Mononuclear cell (primary cell): Measurements from ENCODE around the gene HIPK1. TPM values are rescaled to one million over a fixed set of nuclear protein-coding genes. Genes with fewer than 3 reads are reported as not detected.
A peak's percentile ranks its signal among the peaks of the same experiment; 100 is the strongest.

Experiments used
- H3K27me3 ChIP-seq: 2 replicates; pipeline ENCODE4 v1.6.0; 2011; ENCODE audit warnings: low read length, control low read depth; ENCODE audit not compliant: insufficient read depth
- H3K4me1 ChIP-seq: 2 replicates; pipeline ENCODE4 v1.5.1; 2011; ENCODE audit warnings: mild to moderate bottlenecking, low read length, control low read depth; ENCODE audit not compliant: insufficient read depth
- H3K4me3 ChIP-seq: 2 replicates; pipeline ENCODE4 v1.5.1; 2011; ENCODE audit warnings: mild to moderate bottlenecking, low read length, moderate library complexity
- H3K9me3 ChIP-seq: 2 replicates; pipeline ENCODE4 v1.5.1; 2011; ENCODE audit warnings: low read depth, mild to moderate bottlenecking, control low read depth, low read length
- total RNA-seq: library from RNA; depleted of rRNA; stranded (reverse); fragments of >200 nt; gene quantifications from one replicate; pipeline ENCODE4 v1.2.3, GENCODE V29; 2012

Gene HIPK1
- total RNA-seq, result 99.5 TPM

DNA sequence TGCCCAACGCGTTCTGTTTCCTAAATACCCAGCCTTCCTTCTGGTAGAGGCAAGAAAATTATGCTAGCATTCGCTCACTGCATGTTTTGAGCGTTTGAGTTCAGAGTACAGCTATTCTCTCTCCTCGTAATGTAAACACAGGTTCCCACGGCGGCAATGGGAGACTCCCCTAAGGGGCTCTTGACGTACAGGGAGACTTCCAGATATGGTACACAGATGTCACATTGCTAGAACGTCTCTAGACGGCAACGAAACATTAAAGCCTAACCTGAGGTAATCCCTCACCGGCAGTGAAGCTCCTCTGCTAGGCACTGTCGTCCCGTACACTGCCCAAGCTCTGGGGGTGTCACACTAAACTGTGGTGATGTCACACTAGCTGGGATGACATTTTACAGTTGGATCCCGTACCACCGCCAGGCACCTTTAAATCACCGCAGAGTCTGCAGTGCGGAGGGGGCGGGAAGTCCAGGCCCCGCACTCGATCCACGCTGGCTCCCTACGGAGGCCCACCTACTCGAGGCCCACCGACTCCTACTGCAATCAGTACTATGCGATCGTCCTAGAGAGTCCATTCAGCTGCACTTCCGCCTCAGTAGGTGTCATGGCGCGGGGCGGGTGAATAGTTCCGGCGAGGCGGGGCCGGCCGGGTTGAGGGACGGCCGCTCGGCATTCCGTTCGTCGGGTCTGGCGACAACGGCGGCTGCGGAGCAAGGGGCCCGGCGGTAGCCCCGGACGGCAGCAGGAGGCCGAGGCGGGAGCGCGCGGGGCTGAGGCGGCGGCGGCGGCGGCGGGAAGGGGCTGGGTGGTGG lies at the start of gene HIPK1:
HIPK1 (plus strand) TSS at position 384 of the 809 bp plus-strand sequence.
- peak within 1 kb of the TSS; percentile 89 for H3K4me3 ChIP-seq
- no peaks in the 10 kb centered on the region for H3K27me3 ChIP-seq
- H3K4me1 ChIP-seq, result peaks cover 45% of the 10 kb centered on the region
- no peaks in the 10 kb centered on the region for H3K9me3 ChIP-seq

DNA sequence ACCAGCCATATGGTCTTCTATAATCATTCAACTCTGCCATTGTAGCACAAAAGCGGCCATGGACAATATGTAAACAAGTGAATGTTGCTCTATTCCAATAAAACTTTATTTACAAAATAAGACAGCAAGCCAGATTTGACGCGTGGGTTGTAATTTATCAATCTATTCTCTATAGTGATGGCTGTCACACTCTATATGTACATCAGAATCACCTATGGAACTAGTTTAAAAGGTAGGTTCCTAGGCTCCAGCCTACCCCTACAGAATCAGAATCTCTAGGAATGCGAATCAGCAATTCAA lies 49.4 kb upstream of the HIPK1 start:
- Histone ChIP-seq H3K9me3 (no peaks in the 10 kb centered on the region), H3K27me3 (no peaks in the 10 kb centered on the region), H3K4me3 (no peak overlapping the region), H3K4me1 (peaks cover 36% of the 10 kb centered on the region)

DNA sequence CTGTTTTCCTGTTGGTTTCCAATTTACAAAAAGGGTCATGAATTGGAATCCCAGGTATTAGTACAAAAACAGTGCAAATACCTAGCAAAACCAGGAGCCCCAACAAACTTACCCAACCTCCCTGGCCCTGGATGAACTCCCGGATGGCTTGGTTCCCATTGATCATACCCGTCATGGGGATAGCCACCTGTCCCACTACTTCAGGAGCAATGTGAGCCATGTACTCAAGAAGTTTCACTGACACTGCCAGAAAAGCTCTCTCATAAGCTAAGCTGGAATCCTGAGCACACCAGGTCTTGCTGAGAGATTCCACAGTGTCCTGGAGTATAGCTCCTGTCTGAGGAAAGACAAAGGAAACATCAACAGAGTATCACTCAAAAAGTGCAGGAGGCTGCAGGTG lies 47.5 kb upstream of the HIPK1 start:
- Histone ChIP-seq H3K4me1 (peaks cover 25% of the 10 kb centered on the region), H3K4me3 (no peak overlapping the region), H3K27me3 (no peaks in the 10 kb centered on the region), H3K9me3 (no peaks in the 10 kb centered on the region)

DNA sequence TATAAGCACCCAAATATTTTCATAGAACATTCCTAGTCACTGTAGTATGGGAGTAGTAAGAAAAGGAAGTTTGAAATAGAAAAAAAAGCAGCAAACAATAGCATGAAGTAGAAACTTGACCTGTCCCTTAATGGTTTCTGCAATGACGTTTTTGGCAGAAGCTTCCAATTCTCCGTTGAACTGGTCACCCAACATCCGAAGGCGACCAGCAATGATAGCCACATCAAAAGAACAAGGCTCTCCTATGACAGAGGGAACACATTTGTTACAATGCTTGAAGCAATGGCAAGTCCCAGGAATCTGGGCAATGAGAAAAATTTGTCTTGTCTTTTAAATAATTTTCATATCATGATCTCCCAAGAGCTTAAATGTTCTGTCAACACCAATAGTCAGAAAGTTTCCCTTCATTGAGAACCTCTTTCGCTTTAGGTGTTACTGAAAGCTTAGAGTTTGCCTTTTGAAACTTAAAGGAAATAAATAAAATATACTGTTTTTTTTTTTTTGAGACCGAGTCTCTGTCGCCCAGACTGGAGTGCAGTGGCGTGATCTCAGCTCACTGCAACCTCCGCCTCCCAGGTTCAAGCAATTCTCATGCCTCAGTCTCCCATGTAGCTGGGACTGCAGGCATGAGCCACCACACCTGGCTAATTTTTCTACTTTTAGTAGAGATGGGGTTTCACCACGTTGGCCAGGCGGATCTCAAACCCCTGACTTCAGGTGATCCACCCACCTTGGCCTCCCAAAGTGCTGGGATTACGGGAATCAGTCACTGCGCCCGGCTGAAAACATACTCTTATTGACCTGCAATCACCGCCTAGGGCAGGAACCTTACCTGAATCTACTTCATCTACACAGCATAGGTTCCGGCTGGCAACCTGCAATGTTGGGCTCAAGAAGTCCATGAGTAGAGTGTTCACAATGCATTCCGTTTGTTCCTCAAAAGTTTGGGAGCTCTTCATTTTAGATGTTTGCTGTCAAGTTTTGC lies 42.4 kb upstream of the HIPK1 start:
- H3K9me3 ChIP-seq, result no peaks in the 10 kb centered on the region
- H3K27me3 ChIP-seq, result no peaks in the 10 kb centered on the region
- H3K4me3 ChIP-seq, result no peak overlapping the region
- H3K4me1 ChIP-seq, result peaks cover 19% of the 10 kb centered on the region

DNA sequence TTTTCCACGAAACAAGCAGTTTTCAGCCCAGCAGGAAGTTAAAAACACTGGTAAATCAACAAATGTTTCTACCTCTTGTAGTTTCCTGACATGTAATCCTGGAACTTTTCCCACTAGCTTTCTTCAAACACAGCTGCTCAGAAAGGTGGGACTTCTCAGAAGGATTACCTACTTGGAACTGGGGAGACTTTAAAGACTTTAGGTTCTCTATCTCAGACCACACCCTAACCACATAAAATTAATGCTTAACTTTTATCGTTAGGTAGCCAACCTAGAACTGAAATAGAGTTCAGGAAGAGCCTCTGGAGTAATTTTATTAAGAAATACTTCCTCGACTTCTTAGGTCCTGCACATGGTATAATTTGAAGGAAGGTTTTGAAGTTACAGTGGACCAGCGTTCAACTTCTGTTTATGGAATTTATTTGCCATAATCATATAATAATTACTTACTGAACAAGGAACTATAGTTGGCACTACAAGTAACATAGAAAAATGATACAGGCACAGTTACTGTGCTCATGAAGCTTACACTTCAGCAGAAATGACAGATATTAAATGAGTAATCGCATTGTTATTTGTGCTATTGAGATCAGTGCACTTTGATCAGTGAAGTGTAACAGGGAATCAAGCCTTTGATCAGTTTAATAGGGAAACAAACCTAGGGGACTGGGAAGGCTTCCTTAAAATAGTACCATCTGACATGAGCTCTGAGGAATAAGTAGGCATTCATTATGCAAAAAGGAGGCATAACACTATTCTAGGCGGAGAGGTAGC lies 41.5 kb upstream of the HIPK1 start, which contains the start of gene BCL2L15:
BCL2L15 (minus strand) TSS at position 180 of the 774 bp plus-strand sequence. CDS start 206 bp downstream, outside the sequence.
- Histone ChIP-seq H3K27me3 (no peaks in the 10 kb centered on the region), H3K9me3 (no peaks in the 10 kb centered on the region), H3K4me3 (no peak within 1 kb of the TSS), H3K4me1 (peaks cover 19% of the 10 kb centered on the region)

DNA sequence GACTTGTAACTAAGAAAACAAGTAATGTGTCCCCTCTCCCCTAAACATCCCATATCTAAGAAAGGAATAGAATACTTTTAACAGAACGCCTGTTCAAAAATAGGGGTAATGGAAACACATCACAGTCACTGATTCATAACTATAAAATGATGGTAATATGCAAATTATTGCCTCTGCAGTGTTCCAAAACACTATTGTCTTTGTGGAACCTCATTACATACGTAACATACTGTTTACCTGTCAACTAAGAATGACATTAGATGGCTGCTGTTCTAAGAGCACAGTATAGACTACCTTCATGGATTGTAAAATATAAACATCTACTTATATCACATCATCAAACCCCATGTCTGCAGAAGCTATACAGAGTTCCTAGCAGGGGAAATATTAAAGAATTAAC lies 38.3 kb upstream of the HIPK1 start:
- Histone ChIP-seq H3K4me1 (peaks cover 15% of the 10 kb centered on the region), H3K27me3 (no peaks in the 10 kb centered on the region), H3K4me3 (no peak overlapping the region), H3K9me3 (no peaks in the 10 kb centered on the region)

DNA sequence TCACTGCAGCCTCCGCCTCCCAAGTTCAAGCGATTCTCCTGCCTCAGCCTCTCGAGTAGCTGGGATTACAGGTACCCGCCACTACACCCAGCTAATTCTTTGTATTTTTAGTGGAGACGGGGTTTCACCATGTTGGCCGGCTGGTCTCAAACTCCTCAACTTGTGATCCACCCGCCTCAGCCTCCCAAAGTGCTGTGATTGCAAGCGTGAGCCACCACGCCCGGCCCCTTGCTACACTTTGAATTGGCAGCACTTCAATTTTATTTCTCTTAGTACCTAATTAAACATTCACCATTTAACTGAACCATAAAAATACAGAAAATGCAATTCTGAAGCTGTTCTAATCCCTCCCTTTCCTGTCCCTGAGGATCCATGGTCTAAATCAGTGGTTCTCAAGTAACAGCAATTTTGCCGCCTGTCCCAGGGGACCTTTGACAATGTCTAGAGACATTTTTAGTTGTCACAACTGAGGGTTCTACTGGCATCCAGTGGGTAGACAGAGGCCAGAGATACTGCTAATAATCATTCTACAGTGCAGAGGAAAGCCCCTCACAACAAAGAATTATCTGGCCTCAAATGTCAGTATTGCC lies 37.4 kb upstream of the HIPK1 start:
- H3K9me3 ChIP-seq, result no peaks in the 10 kb centered on the region
- peaks cover 14% of the 10 kb centered on the region for H3K4me1 ChIP-seq
- no peaks in the 10 kb centered on the region for H3K27me3 ChIP-seq
- no peak overlapping the region for H3K4me3 ChIP-seq

DNA sequence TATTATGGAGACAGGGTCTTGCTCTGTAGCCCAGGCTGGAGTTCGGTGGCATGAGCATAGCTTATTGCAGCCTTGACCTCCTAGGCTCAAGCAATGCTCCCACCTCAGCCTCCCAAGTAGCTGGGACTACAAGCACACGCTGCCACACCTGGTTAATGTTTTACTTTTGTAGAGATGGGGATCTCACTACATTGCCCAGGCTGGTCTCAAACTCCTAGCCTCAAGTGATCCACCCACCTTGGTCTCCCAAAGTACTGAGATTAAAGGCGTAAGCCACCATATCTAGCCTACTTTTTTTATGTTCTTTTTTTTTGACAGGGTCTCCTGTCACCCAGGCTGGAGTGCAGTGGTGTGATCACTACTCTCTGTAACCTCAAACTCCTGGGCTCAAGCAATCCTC lies 35.9 kb upstream of the HIPK1 start:
- Histone ChIP-seq H3K27me3 (no peaks in the 10 kb centered on the region), H3K4me1 (peaks cover 3% of the 10 kb centered on the region), H3K4me3 (no peak overlapping the region), H3K9me3 (no peaks in the 10 kb centered on the region)

DNA sequence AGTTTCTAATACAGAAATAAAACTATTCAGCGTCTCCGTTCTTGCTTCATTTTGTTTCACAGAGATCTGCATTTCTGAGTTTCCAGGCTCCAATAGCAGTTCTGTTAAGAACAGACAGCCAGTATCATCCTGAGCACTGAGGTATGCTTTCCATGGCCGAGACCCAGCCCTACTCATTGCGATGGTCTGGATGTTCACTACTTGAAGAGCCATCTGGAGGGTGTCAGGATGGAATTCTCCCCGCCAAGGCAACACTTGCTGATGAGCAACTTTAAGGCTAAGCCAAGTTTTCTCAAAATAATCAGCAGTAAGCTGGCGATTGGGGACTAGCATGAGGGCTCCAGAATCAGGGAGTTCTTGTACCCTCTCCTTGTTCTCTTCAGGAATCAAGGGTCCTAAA lies 34.0 kb upstream of the HIPK1 start:
- Histone ChIP-seq H3K4me1 (peaks cover 8% of the 10 kb centered on the region), H3K9me3 (no peaks in the 10 kb centered on the region), H3K27me3 (no peaks in the 10 kb centered on the region), H3K4me3 (no peak overlapping the region)

DNA sequence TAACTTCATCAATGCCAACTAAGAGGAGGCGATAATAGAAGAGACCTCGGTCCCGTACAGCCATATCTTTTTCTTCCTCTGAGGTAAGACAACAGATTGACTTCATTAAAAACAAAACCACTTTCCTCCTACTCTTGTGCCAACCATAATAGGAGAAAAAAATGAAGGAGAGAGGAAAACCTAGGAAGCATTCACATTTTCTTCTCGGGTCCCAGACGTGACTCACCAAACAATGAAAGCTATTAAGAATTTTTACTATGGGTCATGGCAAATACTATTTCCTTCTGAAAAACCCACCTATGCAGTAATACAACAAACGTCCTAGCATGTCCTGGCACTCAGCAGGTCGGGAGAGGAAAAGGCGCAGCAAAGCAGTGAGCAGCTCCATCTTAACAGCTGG lies 33.2 kb upstream of the HIPK1 start:
- H3K4me1 ChIP-seq, result peaks cover 8% of the 10 kb centered on the region
- no peaks in the 10 kb centered on the region for H3K9me3 ChIP-seq
- no peaks in the 10 kb centered on the region for H3K27me3 ChIP-seq
- no peak overlapping the region for H3K4me3 ChIP-seq

DNA sequence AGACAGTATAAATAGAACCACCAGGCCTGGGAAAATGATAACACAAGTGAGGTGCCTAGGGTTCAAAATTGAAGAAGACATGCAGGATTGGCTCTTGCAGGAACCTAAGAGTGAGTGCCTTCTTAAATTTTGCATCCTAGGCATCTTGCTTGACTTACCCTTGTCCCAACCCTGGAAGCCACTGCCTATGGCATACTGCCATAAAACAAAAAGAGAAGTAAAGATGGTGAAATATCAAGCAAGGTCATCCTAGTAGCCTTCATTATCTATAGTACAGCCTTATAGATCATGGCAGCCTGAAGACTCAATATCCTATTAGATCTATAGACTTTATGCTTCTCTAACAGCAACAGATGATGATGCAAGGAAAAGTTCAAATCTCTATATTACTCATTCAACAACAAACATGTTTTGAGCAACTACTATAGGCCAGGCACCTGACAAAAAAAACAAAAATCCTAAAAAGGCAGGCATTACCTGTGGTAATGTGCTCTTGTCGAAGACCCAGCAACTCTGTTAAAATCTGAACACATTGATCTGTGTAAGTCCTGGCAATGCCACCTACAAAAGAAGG lies 30.8 kb upstream of the HIPK1 start:
- no peaks in the 10 kb centered on the region for H3K9me3 ChIP-seq
- H3K27me3 ChIP-seq, result no peaks in the 10 kb centered on the region
- H3K4me3 ChIP-seq, result no peak overlapping the region
- H3K4me1 ChIP-seq, result peaks cover 30% of the 10 kb centered on the region

DNA sequence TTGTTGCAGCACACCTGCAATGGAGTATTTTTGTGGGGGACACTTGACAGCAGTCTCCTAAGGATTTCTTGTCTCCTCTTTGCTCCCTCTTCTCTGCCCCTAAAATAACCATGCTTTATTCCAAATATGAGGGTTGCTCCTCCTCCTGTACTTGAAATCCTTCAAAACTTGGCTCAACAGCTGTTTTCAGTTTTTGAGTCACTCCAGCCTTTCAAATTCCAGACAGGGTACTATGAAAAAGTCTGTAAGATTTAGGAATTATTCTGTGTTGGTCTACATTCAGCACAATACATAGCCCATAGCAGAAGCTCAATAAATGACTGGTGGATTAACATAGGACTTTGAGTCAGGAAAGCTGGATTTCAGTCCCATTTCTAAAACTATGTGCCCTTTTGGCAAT lies 30.0 kb upstream of the HIPK1 start:
- peaks cover 38% of the 10 kb centered on the region for H3K4me1 ChIP-seq
- no peaks in the 10 kb centered on the region for H3K9me3 ChIP-seq
- no peak overlapping the region for H3K4me3 ChIP-seq
- no peaks in the 10 kb centered on the region for H3K27me3 ChIP-seq

DNA sequence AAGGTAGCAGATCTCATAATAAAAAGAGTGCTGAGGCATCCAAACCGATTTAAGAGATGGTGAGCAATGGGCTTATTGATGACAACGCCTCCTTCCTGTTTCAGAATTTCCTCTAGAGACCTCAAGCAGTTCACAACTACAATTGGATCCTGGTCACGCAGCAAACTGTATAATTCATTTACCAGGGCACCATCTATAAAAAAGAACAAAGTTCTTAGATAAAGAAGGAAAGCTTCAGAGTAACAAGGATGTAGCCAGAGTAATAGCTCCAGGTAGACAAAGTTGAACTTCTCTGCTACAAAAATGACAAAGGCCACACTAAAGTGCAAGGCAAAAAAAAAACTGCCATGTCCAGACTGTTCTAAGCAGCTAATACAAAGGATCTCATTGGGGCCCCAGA lies 27.9 kb upstream of the HIPK1 start:
- Histone ChIP-seq H3K9me3 (no peaks in the 10 kb centered on the region), H3K4me3 (no peak overlapping the region), H3K4me1 (peaks cover 50% of the 10 kb centered on the region), H3K27me3 (no peaks in the 10 kb centered on the region)

DNA sequence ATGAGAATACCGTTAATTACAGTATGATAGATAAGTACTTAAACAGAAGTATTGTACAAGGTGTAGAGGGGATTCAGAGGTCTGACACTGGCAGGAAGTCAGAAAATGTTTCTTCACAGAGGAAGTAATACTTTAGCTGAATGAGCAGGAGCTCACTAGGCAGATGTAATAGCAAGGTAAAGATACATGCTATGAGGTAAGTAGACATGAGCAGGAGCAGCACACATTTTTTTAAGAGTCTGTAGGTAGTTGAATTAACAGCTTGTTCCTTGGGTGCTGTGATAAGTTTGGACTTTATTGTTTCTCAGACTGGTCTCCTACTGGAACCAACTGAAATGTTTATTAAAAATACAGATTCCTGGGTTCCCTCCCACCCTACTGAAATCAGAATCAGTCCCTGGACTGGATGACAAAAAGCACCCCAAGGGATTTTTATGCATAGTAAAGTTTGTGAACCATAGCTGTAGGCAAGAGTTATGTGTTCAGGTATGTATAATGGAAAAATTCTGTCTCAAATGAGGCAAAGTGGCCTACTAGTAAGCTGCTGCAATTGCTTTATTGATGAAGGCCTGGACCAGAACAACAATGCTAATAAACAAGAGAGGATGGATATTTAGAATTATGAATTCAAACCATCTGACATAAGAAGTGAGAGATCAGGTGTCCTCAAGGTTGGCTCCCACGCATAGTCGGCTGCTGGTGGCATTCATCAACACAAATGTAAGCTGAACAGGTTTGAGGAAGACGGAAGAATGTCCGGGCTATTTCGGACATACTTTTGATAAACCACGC lies 25.4 kb upstream of the HIPK1 start:
- Histone ChIP-seq H3K27me3 (no peaks in the 10 kb centered on the region), H3K9me3 (no peaks in the 10 kb centered on the region), H3K4me1 (peaks cover 52% of the 10 kb centered on the region), H3K4me3 (peak overlapping the region; percentile 66)
